HG02840 (cell line): ENCODE results near the gene SBSN.

Experiments used
- ATAC-seq: cut with Tn5 transposase; IDR thresholded peaks from one replicate; pipeline ENCODE4 v1.9.1; 2021; ENCODE audit warnings: mild to moderate bottlenecking, moderate library complexity, moderate number of reproducible peaks; ENCODE audit not compliant: unreplicated experiment, low FRiP score

The SBSN gene

GRCh38 chr19:35509861-35510625 lies 18.1 kb downstream of the SBSN start:
- ATAC-seq, result no peak

- no peak for ATAC-seq
These were observed 19.0 kb downstream of the SBSN start for GRCh38 chr19:35509018-35509652.

DNA sequence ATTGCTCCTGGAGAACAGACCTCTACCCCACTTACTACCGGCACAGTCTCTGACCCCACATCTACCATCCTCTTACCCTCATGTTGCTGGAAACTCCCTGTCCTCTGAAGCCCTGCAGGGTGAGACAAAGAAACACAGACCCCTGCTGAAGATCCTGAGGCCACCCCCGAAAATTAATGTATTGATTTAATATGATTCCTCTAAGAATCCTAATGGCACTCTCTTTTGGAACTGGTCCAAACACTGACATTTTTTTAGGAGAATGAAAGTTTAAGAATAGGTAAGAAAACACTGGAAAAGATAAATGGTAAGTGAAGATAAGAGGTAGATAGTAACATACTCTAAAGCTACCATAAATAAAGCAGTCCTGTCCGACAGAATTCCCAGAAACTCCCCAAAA lies 20.0 kb downstream of the SBSN start:
- no peak for ATAC-seq

DNA sequence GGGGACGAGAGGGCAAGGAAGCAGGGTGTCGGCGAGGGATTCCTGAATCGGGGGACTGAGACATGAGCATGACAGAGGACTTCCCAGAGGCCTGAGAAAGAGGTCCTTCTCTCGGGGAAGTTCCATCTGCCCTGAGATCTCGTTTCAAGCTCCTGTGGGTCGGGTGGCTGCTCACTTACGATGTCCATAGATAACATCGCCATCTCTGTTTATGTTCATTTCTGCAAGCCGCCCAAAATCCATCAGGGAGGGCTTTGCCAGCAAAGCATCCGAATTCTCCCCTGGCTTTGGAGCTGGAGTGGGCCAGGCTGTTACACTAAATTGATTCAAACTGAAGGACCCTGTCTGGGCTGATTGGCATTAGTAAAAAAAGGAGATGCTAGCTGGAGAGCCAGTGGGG lies 20.6 kb downstream of the SBSN start:
- ATAC-seq, result no peak

GRCh38 chr19:35506011-35506410 lies 22.1 kb downstream of the SBSN start:
- ATAC-seq, result no peak

DNA sequence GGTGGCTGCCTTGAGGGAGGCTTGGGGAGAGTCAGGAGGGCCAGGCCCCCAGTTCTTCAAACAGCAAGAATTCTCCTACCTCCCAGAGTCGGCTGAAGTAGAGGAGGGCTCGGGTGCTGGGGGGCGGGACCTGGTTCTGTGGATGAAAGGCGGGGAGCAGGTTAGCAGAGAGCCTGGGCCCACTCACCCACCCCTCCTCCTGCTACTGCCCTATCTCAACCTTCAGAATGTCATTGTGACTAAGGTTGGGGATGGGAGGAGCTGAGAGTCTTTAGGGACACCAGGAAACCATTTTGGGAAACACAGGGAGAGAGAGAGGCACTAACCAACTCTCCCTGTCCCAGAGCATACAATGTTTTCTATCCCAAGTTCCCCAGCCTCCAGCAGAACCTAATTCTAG lies 25.4 kb downstream of the SBSN start:
- no peak for ATAC-seq

GRCh38 chr19:35501684-35502083 lies 26.4 kb downstream of the SBSN start:
- ATAC-seq, result no peak

- ATAC-seq, result no peak
These were observed 27.5 kb downstream of the SBSN start for GRCh38 chr19:35500611-35501010.

- no peak for ATAC-seq
These were observed 29.1 kb downstream of the SBSN start for GRCh38 chr19:35498984-35499527.

GRCh38 chr19:35498220-35498619 lies 29.9 kb downstream of the SBSN start:
- no peak for ATAC-seq

- no peak for ATAC-seq
These were observed 30.7 kb downstream of the SBSN start for GRCh38 chr19:35497406-35497805.

DNA sequence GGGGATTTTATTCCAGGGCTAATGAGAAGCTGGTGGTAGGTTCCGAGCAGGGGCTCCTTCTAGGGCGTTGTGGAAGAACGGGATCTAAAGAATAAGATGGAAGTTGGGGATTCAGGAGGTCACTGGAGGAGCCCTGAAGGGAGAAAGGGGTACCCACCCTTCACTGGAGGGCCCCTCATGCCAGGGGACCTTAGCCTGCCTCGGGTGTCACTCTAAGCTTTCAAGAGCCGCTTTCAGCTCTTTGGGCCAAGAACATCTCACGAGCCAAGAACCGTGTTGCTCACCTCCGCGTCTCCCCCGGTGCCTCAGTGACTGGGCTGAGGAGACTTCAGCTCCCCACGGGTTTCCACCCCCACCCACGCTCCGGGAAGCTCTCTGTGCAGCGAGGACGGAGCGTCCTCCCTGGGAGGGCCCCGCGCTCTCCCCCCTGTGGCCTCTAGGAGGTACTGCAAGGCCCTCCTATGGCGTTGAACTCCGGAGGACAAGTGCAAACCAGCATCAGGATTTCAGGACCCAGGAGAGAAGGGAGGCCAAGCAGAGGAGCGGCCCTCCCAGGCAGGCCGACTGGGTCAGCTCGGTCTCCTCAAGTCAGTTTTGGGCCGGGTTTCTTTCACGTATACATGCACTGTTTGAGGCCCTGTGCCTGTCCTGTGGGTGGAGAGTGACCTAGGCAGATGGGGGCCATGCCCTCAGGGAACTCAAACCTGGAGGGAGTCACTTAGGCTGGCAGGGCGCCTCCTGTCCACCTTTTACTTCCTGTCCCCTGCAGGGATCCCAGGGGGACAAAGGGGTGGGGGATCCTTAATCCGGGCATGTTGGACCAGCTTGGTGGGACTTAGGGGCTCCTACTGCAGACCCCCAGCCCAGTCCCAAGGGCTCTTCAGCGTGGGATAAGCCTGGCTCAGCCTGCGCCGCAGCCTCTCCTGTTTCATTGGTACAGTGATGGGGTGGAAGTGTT lies 32.7 kb downstream of the SBSN start:
- ATAC-seq, result no peak

DNA sequence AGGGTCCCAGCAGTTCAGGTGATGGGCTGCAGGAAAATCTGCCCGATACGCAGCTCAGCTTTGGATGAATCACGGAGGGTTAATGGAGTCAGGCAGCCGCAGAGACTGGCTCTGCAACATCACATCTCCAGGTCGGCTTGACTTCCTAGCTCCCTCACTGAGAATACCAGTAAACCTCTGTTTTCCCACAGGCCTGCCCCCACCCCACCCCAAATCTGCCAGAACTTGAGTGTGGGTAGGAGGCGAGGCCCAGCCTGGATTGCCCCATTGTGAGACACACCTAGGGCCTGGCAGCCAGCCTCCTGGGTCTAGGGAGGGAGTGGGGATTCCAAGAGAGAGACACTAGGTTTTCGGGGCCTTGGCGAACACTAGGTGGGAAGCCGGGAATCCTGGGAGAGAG lies 34.1 kb downstream of the SBSN start:
- ATAC-seq, result no peak

GRCh38 chr19:35491836-35492360 lies 36.2 kb downstream of the SBSN start:
- ATAC-seq, result no peak

- ATAC-seq, result no peak
These were observed 37.7 kb downstream of the SBSN start, which contains the start of gene KRTDAP for GRCh38 chr19:35490364-35490763. Gene KRTDAP (minus strand): TSS chr19:35490464. CDS start chr19:35490442, 22 bp downstream.

- no peak for ATAC-seq
These were observed 39.4 kb downstream of the SBSN start for GRCh38 chr19:35488677-35489076.

- ATAC-seq, result no peak
These were observed 40.4 kb downstream of the SBSN start for GRCh38 chr19:35487656-35488182.

GRCh38 chr19:35486268-35486708 lies 41.8 kb downstream of the SBSN start:
- ATAC-seq, result no peak

DNA sequence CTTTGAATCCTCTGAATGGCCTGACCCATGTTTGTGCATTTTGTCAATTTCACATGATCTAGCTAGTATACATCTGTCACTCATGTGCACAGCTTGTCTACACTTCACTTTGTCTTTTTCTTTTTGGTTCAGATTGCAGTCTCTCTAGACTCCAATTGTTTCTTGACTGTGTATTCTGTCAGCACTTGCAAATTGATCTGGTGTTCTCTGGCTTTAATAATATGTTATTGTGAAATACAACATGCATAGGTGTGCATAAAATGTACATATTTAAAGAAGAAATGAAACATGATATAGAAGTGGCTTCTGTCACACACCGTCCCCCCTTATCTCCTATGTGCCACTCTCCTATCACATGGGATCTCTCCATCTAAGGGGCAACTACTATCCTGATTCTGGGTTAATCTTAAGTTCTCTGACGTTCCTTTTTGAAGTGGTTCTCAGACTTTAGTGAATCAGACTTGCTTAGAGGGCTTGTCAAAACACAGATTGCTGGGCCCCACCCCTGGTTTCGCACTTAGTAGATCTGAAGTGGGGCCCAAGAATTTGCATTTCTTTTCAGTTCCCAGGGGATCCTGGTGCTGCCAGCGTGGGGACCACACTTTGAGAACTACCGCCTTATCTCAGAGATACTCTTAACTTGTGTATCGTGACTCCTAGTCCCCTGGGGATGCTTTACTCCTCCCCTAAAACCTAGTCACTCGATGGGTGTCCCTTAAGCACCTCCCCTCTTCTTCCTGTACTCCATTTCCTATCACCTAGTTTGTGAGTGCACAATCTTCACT lies 43.7 kb downstream of the SBSN start:
- peak; percentile 87 for ATAC-seq
